Measurements from ENCODE around the gene CYP8B1.

DNA sequence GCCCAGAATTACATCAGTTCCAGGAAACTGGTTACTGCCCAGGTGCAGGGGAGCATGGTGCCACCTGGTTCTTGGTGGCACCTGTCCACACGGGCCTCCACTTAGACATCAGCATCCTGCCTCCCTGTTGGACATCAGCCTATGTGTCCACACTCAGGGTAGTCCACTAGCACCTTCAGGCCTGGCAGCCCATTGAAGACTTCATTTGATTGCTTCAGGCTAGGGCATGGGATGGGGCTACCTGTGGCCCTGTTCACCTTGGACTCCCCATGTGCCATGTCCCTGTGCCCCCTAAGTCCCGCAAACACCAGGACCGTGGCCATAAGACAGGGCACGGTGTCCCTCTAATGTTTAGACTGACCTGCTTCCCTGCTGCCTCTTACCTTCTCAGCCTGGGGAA, 30.9 kb downstream of the CYP8B1 start:
- TF ChIP-seq ZNF766 (CRISPR knock-in tag; conservative IDR thresholded peaks at IDR 0.05) = no peak
- no peak for TF ChIP-seq EP400 (IDR thresholded peaks at IDR 0.05)
- TF ChIP-seq, protein P1, sequence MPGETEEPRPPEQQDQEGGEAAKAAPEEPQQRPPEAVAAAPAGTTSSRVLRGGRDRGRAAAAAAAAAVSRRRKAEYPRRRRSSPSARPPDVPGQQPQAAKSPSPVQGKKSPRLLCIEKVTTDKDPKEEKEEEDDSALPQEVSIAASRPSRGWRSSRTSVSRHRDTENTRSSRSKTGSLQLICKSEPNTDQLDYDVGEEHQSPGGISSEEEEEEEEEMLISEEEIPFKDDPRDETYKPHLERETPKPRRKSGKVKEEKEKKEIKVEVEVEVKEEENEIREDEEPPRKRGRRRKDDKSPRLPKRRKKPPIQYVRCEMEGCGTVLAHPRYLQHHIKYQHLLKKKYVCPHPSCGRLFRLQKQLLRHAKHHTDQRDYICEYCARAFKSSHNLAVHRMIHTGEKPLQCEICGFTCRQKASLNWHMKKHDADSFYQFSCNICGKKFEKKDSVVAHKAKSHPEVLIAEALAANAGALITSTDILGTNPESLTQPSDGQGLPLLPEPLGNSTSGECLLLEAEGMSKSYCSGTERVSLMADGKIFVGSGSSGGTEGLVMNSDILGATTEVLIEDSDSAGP (CRISPR knock-in tag; IDR thresholded peaks at IDR 0.05) = no peak
- no peak for TF ChIP-seq ZNF253 (CRISPR knock-in tag; conservative IDR thresholded peaks at IDR 0.05)
- TF ChIP-seq, protein P2, sequence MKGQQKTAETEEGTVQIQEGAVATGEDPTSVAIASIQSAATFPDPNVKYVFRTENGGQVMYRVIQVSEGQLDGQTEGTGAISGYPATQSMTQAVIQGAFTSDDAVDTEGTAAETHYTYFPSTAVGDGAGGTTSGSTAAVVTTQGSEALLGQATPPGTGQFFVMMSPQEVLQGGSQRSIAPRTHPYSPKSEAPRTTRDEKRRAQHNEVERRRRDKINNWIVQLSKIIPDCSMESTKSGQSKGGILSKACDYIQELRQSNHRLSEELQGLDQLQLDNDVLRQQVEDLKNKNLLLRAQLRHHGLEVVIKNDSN (CRISPR knock-in tag; IDR thresholded peaks at IDR 0.05) = no peak
- TF ChIP-seq TRIM24 (IDR thresholded peaks at IDR 0.05) = no peak
- TF ChIP-seq, protein P3, sequence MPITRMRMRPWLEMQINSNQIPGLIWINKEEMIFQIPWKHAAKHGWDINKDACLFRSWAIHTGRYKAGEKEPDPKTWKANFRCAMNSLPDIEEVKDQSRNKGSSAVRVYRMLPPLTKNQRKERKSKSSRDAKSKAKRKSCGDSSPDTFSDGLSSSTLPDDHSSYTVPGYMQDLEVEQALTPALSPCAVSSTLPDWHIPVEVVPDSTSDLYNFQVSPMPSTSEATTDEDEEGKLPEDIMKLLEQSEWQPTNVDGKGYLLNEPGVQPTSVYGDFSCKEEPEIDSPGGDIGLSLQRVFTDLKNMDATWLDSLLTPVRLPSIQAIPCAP (CRISPR knock-in tag; IDR thresholded peaks at IDR 0.05; ENCODE audit: borderline replicate concordance) = no peak
- no peak for TF ChIP-seq ZNF707 (CRISPR knock-in tag; conservative IDR thresholded peaks at IDR 0.05)
- no peak for TF ChIP-seq STAT5B (CRISPR knock-in tag; IDR thresholded peaks at IDR 0.05)
- TF ChIP-seq FOXK1 (CRISPR knock-in tag; IDR thresholded peaks at IDR 0.05; ENCODE audit: borderline replicate concordance) = no peak

All from K562 (cell line).